Fibroblast of mammary gland (primary cell): ENCODE measurements around the gene MAP3K5.
"Not testable (repeated sequence)": the region's sequence is repeated elsewhere in the genome, so short reads cannot be mapped to it uniquely, and the experiment has no call there.

ENCODE experiments used
- DNase-seq: peaks from one replicate; pipeline ENCODE4 v3.0.0-alpha.2; 2010; ENCODE audit warnings: low read depth
- H3K4me3 ChIP-seq: 2 replicates; pipeline ENCODE4 v1.5.1; 2011; ENCODE audit warnings: low read depth, mild to moderate bottlenecking, low read length, moderate library complexity; ENCODE audit not compliant: control insufficient read depth
- CTCF ChIP-seq: conservative IDR thresholded peaks from 2 replicates; pipeline ENCODE4 v1.5.1; 2011; ENCODE audit warnings: low read depth, low read length, inconsistent platforms; ENCODE audit not compliant: control insufficient read depth, insufficient read depth

MAP3K5 gene

GRCh38 chr6:136792095-136792409, 225 bp downstream of the MAP3K5 start:
- DNase-seq, result no peak
- no peak for TF ChIP-seq CTCF
- peak overlapping the region; percentile 86 for H3K4me3 ChIP-seq

- H3K4me3 ChIP-seq, result peak overlapping the region; percentile 82
- DNase-seq, result peak; percentile 56
- TF ChIP-seq CTCF, result no peak
These were observed 782 bp downstream of the MAP3K5 start for GRCh38 chr6:136791296-136792094.

DNA sequence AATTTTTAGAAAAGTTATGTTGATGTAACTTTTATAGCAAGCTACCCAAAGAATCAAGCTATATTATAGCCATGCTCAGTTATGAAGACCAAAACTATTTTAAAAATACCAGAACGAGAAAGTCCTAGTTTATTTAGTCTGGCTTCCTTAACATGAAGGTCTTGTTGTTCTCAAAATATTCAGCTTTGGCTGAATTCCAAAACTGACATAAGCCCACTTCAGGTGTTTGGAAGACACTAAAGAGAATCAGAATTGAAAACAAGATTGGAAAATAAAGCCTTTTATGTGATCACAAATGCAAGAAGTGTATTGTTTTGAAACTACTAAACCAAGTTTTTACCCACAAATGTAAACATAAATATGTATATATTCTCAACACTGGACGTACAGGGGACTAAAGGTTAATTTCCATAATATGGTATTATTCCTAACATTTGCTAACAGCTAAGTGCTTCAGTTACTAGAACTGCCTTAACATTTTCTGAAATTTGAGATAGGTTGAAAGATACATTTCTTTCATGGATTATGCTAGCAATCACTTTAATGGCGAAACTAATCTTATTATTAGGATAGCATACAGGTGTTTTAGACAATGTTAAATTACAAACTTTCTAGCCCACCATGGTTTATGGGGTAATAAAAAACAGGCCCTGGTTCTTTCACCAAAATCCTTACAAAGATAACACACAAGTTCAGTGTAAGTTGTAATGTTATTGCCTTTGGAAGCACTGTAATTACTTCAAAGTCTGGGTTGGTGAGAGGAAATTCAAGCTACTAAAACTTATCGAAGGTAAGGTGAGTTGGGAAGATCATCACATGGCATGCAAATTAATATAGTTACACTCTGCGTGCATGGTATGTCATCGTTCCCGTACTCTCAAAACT, 1.6 kb downstream of the MAP3K5 start:
- peak overlapping the region; percentile 82 for H3K4me3 ChIP-seq
- DNase-seq, result no peak
- TF ChIP-seq CTCF, result no peak

- not testable (repeated sequence) for H3K4me3 ChIP-seq, DNase-seq
These were observed 2.8 kb downstream of the MAP3K5 start for GRCh38 chr6:136789440-136789839.

DNA sequence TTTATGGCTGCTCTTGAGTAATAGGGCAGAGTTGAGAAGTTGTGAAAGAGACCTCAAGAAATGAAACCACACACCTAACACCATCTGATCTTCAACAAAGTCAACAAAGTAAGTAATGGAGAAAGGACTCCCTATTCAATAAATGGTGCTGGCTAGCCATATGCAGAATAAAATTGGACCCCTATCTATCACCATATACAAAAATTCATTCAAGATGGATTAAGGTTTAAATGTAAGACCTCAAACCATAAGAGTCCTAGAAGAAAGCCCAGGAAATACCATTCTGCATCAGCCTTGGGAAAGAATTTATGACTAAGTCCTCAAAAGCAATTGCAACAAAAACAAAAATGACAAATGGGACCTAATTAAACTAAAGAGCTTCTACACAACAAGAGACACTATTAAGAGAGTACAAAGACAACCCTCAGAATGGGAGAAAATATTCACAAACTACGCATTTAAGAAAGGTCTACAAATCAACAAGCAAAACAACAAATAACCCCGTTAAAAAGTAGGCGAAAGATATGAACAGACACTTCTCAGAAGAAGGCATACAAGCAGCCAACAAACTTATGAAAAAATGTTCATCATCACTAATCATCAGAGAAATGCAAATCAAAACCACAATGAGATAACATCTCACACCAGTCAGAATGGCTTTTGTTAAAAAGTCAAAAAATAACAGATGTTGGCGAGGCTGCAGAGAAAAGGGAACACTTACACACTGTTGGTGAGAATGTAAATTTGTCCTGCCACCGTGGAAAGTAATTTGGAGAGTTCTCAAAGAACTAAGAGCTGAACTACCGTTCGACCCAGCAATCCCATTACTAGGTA, 4.0 kb downstream of the MAP3K5 start:
- TF ChIP-seq CTCF, result no peak
- peak overlapping the region; percentile 15 for H3K4me3 ChIP-seq
- peak; percentile 90 for DNase-seq

- H3K4me3 ChIP-seq, result no peak overlapping the region
- DNase-seq, result no peak
- TF ChIP-seq CTCF, result no peak
These were observed 4.6 kb downstream of the MAP3K5 start for GRCh38 chr6:136787726-136788068.
